Thyroid gland (tissue), 4 donors: ENCODE measurements around the gene PLA2G4D. TPM values are rescaled to one million over a fixed set of nuclear protein-coding genes. Genes with fewer than 3 reads are reported as not detected.

Experiments used
- DNase-seq, 2 donors: peaks; one replicate each; pipeline ENCODE4 v3.0.0-alpha.2; 2019
- H3K27ac ChIP-seq, 3 donors: fragments of 200-600 bp; sonication (generic); 1 replicate in 2 of 3; 2 replicates in 1 of 3; pipeline ENCODE4 v1.5.1; 2016 to 2019; ENCODE audit warnings: mild to moderate bottlenecking in 1 of 3, moderate library complexity in 1 of 3
- H3K27me3 ChIP-seq: fragments of 200-600 bp; sonication (generic); one replicate; pipeline ENCODE4 v1.5.1; 2019
- H3K36me3 ChIP-seq, 2 donors: fragments of 200-600 bp; sonication (generic); one replicate each; pipeline ENCODE4 v1.5.1; 2016 to 2019
- H3K4me1 ChIP-seq, 2 donors: fragments of 200-600 bp; sonication (generic); one replicate each; pipeline ENCODE4 v1.5.1; 2017 to 2019
- H3K4me3 ChIP-seq, 3 donors: fragments of 200-600 bp; sonication (generic); replicated peaks in 1 of 3; 1 replicate in 2 of 3; 2 replicates in 1 of 3; pipeline ENCODE4 v1.5.1; 2016; ENCODE audit warnings: mild to moderate bottlenecking in 1 of 3
- H3K9me3 ChIP-seq: fragments of 200-600 bp; sonication (generic); one replicate; pipeline ENCODE4 v1.5.1; 2017
- CTCF ChIP-seq, 6 experiments: fragments of 200-600 bp in 3 of 6; fragments of 450-650 bp in 3 of 6; sonication (generic) in 3 of 6; IDR thresholded peaks; one replicate each; pipeline ENCODE4 v1.5.1; 2016 to 2019; ENCODE audit warnings: antibody characterized with exemption in 6 of 6, mild to moderate bottlenecking in 2 of 6, inconsistent platforms in 1 of 6, moderate library complexity in 1 of 6
- POLR2A ChIP-seq, 2 donors: fragments of 450-650 bp; IDR thresholded peaks; one replicate each; pipeline ENCODE4 v1.6.1; 2017; ENCODE audit warnings: antibody characterized with exemption in 2 of 2, mild to moderate bottlenecking in 2 of 2, moderate library complexity in 1 of 2
- WGBS, 2 donors: methylation state at CpG; one replicate each; pipeline ENCODE4 v1.1.5; 2017; 5-methylcytosine and 5-hydroxymethylcytosine counted together
- intact Hi-C: fragments of 100-400 bp; cut with DNase I; formaldehyde crosslinking; loops from one replicate; pipeline ENCODE4 v1.15.1; 2023
- total RNA-seq, 4 donors: library from RNA; depleted of rRNA; stranded (reverse); fragments of >200 nt; gene quantifications; one replicate each; pipeline ENCODE4 v1.2.3, GENCODE V29; 2016

Gene PLA2G4D
- total RNA-seq, 4 donors from 2014 or later = not detected

- H3K9me3 ChIP-seq = no peaks in the 10 kb centered on the region
- no peaks in the 10 kb centered on the region for H3K36me3 ChIP-seq
- no peak overlapping the region for H3K27ac ChIP-seq
- DNase-seq = peak in 1 of 2 donors; percentile 28
- TF ChIP-seq CTCF (IDR thresholded peaks at IDR 0.05) = peak; percentile 10 to 69 (median 54)
- no peak for TF ChIP-seq POLR2A (IDR thresholded peaks at IDR 0.05)
- H3K4me3 ChIP-seq = no peak overlapping the region
- no peaks in the 10 kb centered on the region for H3K27me3 ChIP-seq
- intact Hi-C loops = loop anchor here (10.0 kb wide), 1 partner anchor 143 kb away; no protein-coding TSS in a partner anchor
- H3K4me1 ChIP-seq = no peaks in the 10 kb centered on the region
- 41 to 48% methylated on average over 11 of the region's 11 CpGs for WGBS, 2 donors
Measured at GRCh38 chr15:42137461-42138261, 43.3 kb upstream of the PLA2G4D start.

- no peak overlapping the region for H3K4me3 ChIP-seq
- intact Hi-C loops = loop anchor here (10.0 kb wide), 1 partner anchor 142 kb away; no protein-coding TSS in a partner anchor
- DNase-seq = no peak
- H3K27ac ChIP-seq = no peak overlapping the region
- peaks cover 0 to 7% of the 10 kb centered on the region in 2 donors for H3K4me1 ChIP-seq
- WGBS, 2 donors = 87 to 93% methylated on average over 11 of the region's 11 CpGs
- no peaks in the 10 kb centered on the region for H3K9me3 ChIP-seq
- H3K27me3 ChIP-seq = no peaks in the 10 kb centered on the region
- no peaks in the 10 kb centered on the region for H3K36me3 ChIP-seq
- no peak for TF ChIP-seq CTCF (IDR thresholded peaks at IDR 0.05)
- no peak for TF ChIP-seq POLR2A (IDR thresholded peaks at IDR 0.05)
Measured at GRCh38 chr15:42136513-42136912, 42.2 kb upstream of the PLA2G4D start.

- 85 to 89% methylated on average over 1 of the region's 1 CpG for WGBS, 2 donors
- Histone ChIP-seq H3K4me1 (peaks cover 0 to 7% of the 10 kb centered on the region in 2 donors), H3K4me3 (no peak overlapping the region), H3K9me3 (no peaks in the 10 kb centered on the region), H3K27ac (no peak overlapping the region), H3K36me3 (no peaks in the 10 kb centered on the region), H3K27me3 (no peaks in the 10 kb centered on the region)
- intact Hi-C loops = loop anchor here (10.0 kb wide), 1 partner anchor 141 kb away; no protein-coding TSS in a partner anchor
- no peak for TF ChIP-seq POLR2A (IDR thresholded peaks at IDR 0.05)
- DNase-seq = no peak
Measured at GRCh38 chr15:42135351-42135750, 41.0 kb upstream of the PLA2G4D start.

GRCh38 chr15:42134617-42135245, 40.4 kb upstream of the PLA2G4D start:
- Histone ChIP-seq H3K9me3 (no peaks in the 10 kb centered on the region), H3K4me3 (no peak overlapping the region), H3K27me3 (no peaks in the 10 kb centered on the region), H3K36me3 (no peaks in the 10 kb centered on the region), H3K4me1 (peaks cover 0 to 7% of the 10 kb centered on the region in 2 donors), H3K27ac (no peak overlapping the region)
- intact Hi-C loops = loop anchor here (10.0 kb wide), 1 partner anchor 140 kb away; no protein-coding TSS in a partner anchor
- DNase-seq = no peak
- WGBS, 2 donors = 92% methylated on average over 6 of the region's 6 CpGs
- no peak for TF ChIP-seq POLR2A (IDR thresholded peaks at IDR 0.05)
- TF ChIP-seq CTCF (IDR thresholded peaks at IDR 0.05) = no peak

GRCh38 chr15:42133886-42134502, 39.6 kb upstream of the PLA2G4D start:
- Histone ChIP-seq H3K27ac (no peak overlapping the region), H3K36me3 (no peaks in the 10 kb centered on the region), H3K9me3 (no peaks in the 10 kb centered on the region), H3K4me3 (no peak overlapping the region), H3K27me3 (no peaks in the 10 kb centered on the region), H3K4me1 (peaks cover 0 to 7% of the 10 kb centered on the region in 2 donors)
- 72 to 80% methylated on average over 11 of the region's 11 CpGs for WGBS, 2 donors
- intact Hi-C loops = loop anchor here (10.0 kb wide), 1 partner anchor 139 kb away; no protein-coding TSS in a partner anchor
- DNase-seq = peak in 1 of 2 donors; percentile 30
- TF ChIP-seq CTCF (IDR thresholded peaks at IDR 0.05) (peak in 4 of 6 experiments; percentile 20 to 48 (median 26)), POLR2A (IDR thresholded peaks at IDR 0.05) (no peak)
